Measurements from ENCODE around the gene SHF.

The SHF gene

DNA sequence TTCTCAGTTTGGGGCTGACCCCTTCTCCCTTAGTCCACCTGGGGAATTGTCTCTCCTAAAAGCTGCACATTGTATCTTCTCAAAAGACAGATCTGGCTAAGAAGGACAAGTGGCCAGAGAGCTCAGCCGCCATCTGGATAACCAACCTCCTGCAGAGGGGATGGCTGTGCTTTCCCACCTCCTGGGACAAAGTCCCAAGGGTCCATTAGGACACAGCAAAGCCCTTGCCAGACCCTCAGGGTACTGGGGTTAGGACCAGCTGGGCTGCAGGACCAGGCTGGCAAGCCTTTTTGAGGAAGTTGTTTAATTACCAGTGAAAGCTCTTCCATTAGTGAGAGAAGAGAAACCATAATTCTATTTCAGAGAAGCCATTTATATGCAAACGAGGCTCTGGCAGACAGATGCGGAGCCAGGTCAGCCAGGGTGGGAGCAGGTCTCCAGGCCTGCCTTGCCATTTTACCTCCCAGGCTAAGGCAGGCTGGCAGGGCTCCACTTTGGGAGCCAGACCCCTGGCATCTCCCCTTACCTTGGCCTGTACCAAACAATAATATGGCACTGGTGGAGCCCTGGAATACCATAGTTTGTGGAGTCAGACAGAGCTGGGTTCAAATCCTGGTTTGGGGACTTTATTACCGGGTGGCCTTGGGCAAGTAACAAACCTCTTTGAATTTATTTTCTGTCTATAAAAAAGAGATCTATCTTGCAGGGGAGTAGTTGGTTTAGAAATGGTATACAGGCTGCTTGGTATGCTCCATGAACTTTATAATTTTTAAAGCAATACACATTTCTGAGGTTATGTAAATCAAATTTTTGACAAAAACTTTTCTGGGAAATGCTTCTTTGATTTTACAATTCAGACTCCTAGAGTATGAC is 17.9 kb downstream of the SHF start:
- DNase-seq = no peak

- DNase-seq = no peak
Measured at GRCh38 chr15:45168751-45169551, 18.8 kb downstream of the SHF start.

DNA sequence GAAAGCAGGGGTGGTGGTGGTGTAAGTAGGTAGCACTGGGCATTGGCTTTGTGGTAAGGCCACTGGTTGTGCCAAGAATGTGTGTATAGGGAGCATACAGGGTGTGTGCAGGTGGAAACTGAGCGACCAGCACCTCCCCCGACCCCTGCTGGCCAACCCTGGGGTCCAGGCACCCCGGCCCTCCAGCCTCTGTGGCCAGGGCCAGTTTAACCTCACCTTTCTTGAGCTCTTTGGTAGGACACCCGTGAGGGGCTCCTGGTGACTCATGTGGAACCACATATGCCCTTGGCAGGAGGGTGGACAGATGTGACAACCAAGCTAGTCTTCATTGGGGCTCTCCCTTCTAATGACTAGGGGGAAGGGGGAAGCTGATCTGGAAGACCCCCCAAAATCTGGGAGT is 19.5 kb downstream of the SHF start:
- DNase-seq = no peak

- no peak for DNase-seq
Measured at GRCh38 chr15:45167631-45168205, 20.0 kb downstream of the SHF start.

DNA sequence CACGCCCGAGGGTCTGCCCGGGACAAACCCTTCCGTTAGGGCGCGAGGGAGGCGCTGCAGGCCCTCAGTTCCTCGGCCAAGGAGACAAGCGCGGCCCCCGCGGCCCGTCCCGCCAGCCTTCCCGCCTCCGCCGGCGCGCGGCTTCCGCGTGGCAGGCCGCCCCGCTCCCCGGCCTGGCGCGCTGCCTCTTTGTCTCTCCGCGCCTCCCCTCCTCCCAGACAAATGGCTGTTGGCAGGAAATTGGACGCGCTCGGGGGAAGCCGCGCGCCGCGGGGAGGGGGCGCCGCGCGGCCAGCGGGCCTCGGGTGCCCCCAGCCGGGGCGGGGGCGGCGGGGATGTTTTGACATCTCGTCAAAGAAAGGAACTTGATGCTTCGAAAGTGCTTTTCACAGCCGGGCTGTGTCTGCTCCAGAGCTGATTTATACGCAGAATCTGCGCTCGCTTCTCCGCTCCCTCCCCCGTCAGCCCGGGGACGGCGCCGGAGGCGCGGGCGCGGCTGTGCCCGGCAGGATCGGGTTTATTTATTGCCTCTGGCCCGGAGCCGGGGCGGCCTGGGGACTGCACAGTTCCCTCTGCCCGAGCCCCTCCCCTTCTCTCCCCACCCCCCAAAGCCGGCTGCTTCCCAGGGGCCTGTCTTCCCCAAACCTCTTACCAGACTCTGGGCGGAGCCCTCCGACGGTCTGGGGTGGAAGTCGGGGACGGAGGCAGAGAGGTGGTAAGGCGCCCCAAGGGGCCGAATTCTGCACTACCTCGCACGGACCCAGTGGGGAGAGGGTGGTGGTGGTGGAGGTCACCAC is 20.7 kb downstream of the SHF start:
- peak; percentile 87 for DNase-seq

DNA sequence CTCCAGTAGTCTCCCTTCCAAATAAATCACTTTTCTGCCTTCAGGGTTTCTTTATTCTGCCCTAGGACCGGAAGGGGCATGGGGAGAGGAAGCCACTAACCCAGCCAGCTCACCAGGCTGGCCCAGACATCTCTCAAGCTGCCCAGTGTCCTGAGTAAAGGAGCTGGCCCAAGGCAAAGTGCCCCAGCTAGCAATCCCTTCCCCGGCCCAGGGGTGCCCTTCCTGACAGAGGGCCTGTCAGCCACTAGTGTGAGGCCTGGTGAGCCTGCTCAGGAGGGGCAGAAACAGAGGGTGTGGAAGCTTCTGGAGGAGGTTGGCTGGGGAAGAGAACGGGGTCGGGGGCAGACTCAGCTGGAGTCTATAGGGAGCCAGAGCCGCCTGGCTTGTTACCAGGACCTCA is 22.2 kb downstream of the SHF start:
- no peak for DNase-seq

DNA sequence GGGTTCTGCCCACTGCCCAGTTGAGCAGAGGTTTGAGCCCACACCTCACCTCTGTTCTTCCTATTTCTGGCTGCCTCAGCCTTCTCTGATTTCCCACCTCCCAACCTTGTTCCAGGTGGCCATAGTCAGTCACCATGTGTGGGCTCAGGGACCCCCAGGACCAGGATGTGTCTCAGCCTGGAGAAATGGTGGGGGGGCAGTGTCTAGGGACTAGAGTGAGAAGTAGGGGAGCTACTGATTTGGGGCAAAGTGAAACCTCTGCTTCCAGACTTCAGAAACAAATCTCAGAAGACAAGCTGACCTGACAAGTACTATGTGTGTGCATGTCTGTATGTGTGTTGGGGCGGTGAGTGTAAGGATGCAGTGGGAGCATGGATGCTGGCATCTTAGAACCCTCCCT is 22.9 kb downstream of the SHF start:
- no peak for DNase-seq

GRCh38 chr15:45163508-45163856 is 24.3 kb downstream of the SHF start:
- DNase-seq = no peak

DNA sequence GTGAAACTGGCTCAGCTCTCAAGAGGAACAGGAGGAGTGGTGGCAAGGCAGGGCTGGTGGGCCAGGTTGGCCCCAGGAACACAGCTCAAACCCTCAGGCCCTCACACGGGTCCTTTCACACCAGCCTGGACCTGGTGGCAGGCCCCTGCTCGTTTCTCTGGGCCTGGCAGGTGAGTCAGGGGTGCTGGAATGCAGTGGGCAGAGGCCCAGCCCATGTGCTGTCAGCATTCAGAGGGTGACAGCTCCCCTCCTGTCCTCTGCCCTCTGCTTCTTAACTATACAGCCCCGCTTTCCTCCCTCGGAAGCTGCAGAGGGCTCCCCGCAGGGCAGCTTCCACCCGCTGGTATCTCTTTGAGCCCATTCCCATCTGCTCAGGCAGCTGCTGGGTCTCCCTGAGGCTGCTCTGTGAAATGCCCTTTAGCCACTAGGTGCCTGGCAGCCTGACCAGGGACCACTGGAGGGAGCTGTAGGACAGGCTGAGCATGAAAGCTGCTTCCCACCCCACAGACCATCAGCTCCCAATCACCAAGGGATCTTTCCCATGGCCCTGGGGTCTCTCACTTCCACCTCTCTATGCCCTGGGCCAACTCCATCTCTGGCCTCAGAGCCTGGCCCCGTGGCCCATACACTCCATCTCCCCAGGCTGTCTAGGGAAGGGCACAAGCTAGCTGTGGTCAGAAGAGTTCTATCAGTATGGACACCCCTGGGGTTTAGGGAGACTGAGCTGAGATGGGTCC is 24.8 kb downstream of the SHF start:
- peak; percentile 69 for DNase-seq

- DNase-seq = no peak
Measured at GRCh38 chr15:45161666-45162065, 26.1 kb downstream of the SHF start.

DNA sequence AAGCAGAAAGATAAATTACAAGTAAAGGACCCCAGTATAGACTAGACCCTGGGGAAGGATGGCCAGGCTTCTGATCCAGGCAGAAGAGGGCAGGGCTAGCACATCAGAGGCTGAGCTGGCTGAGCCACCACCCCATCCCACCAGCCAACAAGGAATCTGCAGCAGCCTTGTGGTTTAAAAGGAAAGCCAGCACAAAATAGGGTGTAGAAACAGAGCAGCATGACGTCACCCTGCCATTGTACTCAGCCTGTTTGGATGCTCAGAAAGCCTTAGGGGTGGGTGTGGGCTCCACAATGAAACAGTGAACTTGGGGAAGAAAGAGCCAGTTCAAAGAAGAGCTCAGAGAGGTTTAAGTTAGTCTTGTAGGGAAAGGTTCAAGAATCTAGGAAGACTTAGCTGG is 29.8 kb downstream of the SHF start:
- no peak for DNase-seq

DNA sequence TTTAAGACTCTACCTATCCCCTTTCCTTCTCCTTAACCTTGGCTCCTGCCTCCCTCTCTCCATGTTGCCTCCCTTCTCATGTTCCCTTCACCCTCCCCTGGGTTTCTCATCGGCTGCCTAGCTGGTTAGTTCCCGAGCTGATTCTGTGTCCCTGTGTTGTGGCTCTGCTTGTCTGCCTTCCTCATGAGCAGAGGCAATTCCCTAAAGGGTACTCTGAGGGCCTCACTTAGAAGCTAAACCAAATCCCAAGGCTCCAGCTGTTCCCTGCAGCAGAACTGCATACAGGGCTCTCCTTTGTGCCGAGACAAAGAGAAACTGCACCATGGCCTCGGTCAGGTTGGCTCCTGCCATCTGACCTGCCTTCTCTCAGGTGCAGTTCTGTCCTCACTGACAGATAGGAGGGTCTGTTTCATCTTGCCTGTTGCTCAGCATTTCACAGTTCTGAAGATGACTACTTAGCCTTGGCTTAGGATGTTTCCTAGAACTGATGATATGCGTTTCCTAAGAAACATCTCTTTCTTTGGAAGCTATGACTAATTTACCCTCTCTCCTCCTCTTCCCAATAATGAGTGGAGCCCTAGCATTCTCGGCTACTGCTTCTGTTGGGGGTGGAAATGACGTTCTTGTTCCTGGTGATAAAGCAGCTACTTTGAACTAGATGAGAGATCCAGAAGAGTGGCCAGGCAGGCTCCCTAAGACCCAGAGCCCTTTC is 30.9 kb downstream of the SHF start:
- no peak for DNase-seq

DNA sequence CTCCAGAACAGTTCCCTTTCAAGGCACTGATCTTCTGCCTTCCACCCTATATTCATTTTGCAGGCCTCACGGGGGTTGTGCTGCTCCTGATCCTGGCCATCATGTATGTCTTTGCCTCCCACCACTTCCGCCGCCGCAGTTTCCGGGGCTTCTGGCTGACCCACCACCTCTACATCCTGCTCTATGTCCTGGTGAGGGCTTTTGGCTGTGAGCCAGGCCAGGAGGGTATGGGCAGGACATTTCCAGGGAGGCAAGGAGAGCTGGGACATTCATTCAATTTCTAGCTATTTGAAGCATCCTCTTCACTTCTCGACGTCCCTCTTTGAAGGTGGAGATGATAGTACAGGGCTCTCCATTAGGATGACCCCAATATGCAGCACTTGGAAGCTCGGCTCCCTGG is 32.0 kb downstream of the SHF start:
- no peak for DNase-seq

GRCh38 chr15:45151998-45152828 is 35.6 kb downstream of the SHF start:
- no peak for DNase-seq

- DNase-seq = no peak
Measured at GRCh38 chr15:45150997-45151396, 36.8 kb downstream of the SHF start.

GRCh38 chr15:45150481-45150880 is 37.3 kb downstream of the SHF start:
- no peak for DNase-seq

DNA sequence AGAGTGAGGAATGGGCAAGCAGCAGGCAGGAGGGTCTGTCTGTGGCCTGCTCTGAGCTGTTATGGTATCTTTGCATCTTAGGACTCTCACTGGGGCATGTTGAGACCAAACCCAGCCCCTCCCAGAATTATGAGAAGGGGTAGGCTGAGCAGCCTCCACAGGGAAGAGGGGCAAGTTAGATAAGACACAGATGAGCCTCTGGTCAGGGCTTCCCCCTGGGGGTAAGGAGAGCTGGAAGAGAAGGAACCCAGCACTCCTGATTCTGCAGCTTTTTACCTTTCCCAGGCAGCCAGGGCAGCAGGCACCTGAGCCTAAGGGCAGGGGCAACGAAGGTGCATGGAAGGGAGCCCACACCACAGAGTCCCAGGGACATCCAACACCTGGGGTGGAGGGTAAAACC is 38.7 kb downstream of the SHF start:
- DNase-seq = no peak

- DNase-seq = no peak
Measured at GRCh38 chr15:45148076-45149059, 39.4 kb downstream of the SHF start.

- no peak for DNase-seq
Measured at GRCh38 chr15:45147606-45148005, 40.2 kb downstream of the SHF start.

- DNase-seq = no peak
Measured at GRCh38 chr15:45146405-45146804, 41.4 kb downstream of the SHF start.

Measured in CD4-positive, alpha-beta T cell treated with Interferon gamma for 1 hour (primary cell).